Suppressor macrophage treated with lipopolysaccharide for 1 hour (primary cell): ENCODE data around the gene MEAF6.

Experiments
- DNase-seq, 3 donors: peaks; one replicate each; pipeline ENCODE4 v3.0.0-alpha.2; 2020 to 2022

Gene MEAF6

GRCh38 chr1:37472994-37473393 is 41.6 kb downstream of the MEAF6 start:
- no peak for DNase-seq

GRCh38 chr1:37472281-37472680 is 42.3 kb downstream of the MEAF6 start:
- peak in 1 of 3 donors; percentile 14 for DNase-seq

- DNase-seq, result peak; percentile 88 to 91 (median 89)
Measured at GRCh38 chr1:37471345-37472231, 43.0 kb downstream of the MEAF6 start.

- DNase-seq, result peak; percentile 62 to 82 (median 67)
Measured at GRCh38 chr1:37469386-37469785, 45.2 kb downstream of the MEAF6 start.

GRCh38 chr1:37468037-37468436 is 46.5 kb downstream of the MEAF6 start:
- DNase-seq, result no peak

- DNase-seq, result no peak
Measured at GRCh38 chr1:37465593-37466517, 48.7 kb downstream of the MEAF6 start.

- DNase-seq, result no peak
Measured at GRCh38 chr1:37464443-37464842, 50.1 kb downstream of the MEAF6 start.

- DNase-seq, result no peak
Measured at GRCh38 chr1:37461698-37462436, 52.7 kb downstream of the MEAF6 start.

- DNase-seq, result no peak
Measured at GRCh38 chr1:37458551-37458950, 56.0 kb downstream of the MEAF6 start.

GRCh38 chr1:37456614-37457013 is 58.0 kb downstream of the MEAF6 start:
- no peak for DNase-seq

GRCh38 chr1:37455516-37455915 is 59.0 kb downstream of the MEAF6 start:
- no peak for DNase-seq

- no peak for DNase-seq
Measured at GRCh38 chr1:37453647-37454046, 60.9 kb downstream of the MEAF6 start.

- no peak for DNase-seq
Measured at GRCh38 chr1:37452416-37452815, 62.1 kb downstream of the MEAF6 start.

- peak; percentile 71 to 81 (median 73) for DNase-seq
Measured at GRCh38 chr1:37449936-37450335, 64.6 kb downstream of the MEAF6 start.

- DNase-seq, result no peak
Measured at GRCh38 chr1:37448691-37449417, 65.7 kb downstream of the MEAF6 start.

- DNase-seq, result no peak
Measured at GRCh38 chr1:37448185-37448584, 66.4 kb downstream of the MEAF6 start.

- DNase-seq, result no peak
Measured at GRCh38 chr1:37446874-37447273, 67.7 kb downstream of the MEAF6 start.

- DNase-seq, result no peak
Measured at GRCh38 chr1:37442644-37443043, 71.9 kb downstream of the MEAF6 start.
